HepG2 (cell line): ENCODE measurements around the gene B3GALNT2. TPM values are rescaled to one million over a fixed set of nuclear protein-coding genes. Genes with fewer than 3 reads are reported as not detected.

Experiments used
- ARID5B ChIP-seq: IDR thresholded peaks from 2 replicates; pipeline ENCODE4 v1.4.0; 2020; ENCODE audit warnings: mild to moderate bottlenecking, missing genetic modification reagents
- CBX1 ChIP-seq: IDR thresholded peaks from one replicate; pipeline ENCODE4 v1.6.1; 2016; ENCODE audit warnings: antibody characterized with exemption, low read depth
- E2F5 ChIP-seq: sonication (generic); formaldehyde crosslinking; conservative IDR thresholded peaks from 2 replicates; pipeline ENCODE4 v1.4.0; 2020; ENCODE audit warnings: missing genetic modification reagents
- ELF3 ChIP-seq: IDR thresholded peaks from 2 replicates; pipeline ENCODE4 v1.6.1; 2016; ENCODE audit warnings: missing genetic modification reagents, missing compliant biosample characterization
- FOXA3 ChIP-seq: IDR thresholded peaks from 2 replicates; pipeline ENCODE4 v1.6.1; 2016; ENCODE audit warnings: missing genetic modification reagents, missing compliant biosample characterization
- HDAC2 ChIP-seq: sonication (generic); formaldehyde crosslinking; IDR thresholded peaks from 2 replicates; pipeline ENCODE4 v1.4.0; 2020; ENCODE audit warnings: missing genetic modification reagents
- HIVEP1 ChIP-seq: sonication (generic); formaldehyde crosslinking; IDR thresholded peaks from 2 replicates; pipeline ENCODE4 v1.4.0; 2020; ENCODE audit warnings: mild to moderate bottlenecking, missing genetic modification reagents
- LCORL ChIP-seq, 2 experiments: fragments of 450-650 bp in 1 of 2; sonication (generic) in 1 of 2; formaldehyde crosslinking in 1 of 2; IDR thresholded peaks; 2 replicates each; pipeline versions ENCODE4 v1.5.0 to v1.6.1; 2017 to 2020; ENCODE audit warnings: antibody characterized with exemption in 1 of 2, missing genetic modification reagents in 1 of 2
- PITX1 ChIP-seq: sonication (generic); formaldehyde crosslinking; IDR thresholded peaks from 2 replicates; pipeline ENCODE4 v1.5.1; 2020; ENCODE audit warnings: mild to moderate bottlenecking, missing genetic modification reagents
- SKIL ChIP-seq: sonication (generic); formaldehyde crosslinking; IDR thresholded peaks from 2 replicates; pipeline ENCODE4 v1.8.0; 2022; ENCODE audit warnings: missing genetic modification reagents, mild to moderate bottlenecking, moderate library complexity, borderline replicate concordance
- SNRNP70 ChIP-seq: fragments of 200-400 bp; formaldehyde crosslinking; IDR thresholded peaks from 2 replicates; pipeline ENCODE4 v1.6.1; 2017; ENCODE audit warnings: mild to moderate bottlenecking, low read depth, low read length, moderate library complexity
- SOX13 ChIP-seq, 3 experiments: fragments of 450-650 bp in 1 of 3; sonication (generic) in 1 of 3; formaldehyde crosslinking in 1 of 3; IDR thresholded peaks in 2 of 3; conservative IDR thresholded peaks in 1 of 3; 2 replicates each; pipeline versions ENCODE4 v1.5.0 to v1.6.1; 2016 to 2020; ENCODE audit warnings: antibody characterized with exemption in 1 of 3, mild to moderate bottlenecking in 1 of 3, missing compliant biosample characterization in 1 of 3, missing genetic modification reagents in 1 of 3, moderate library complexity in 1 of 3
- SOX6 ChIP-seq, 2 experiments: fragments of 450-650 bp in 1 of 2; sonication (generic) in 1 of 2; formaldehyde crosslinking in 1 of 2; IDR thresholded peaks; 2 replicates each; pipeline versions ENCODE4 v1.4.0 to v1.6.1; 2017 to 2020; ENCODE audit warnings: antibody characterized with exemption in 1 of 2, mild to moderate bottlenecking in 1 of 2, missing genetic modification reagents in 1 of 2
- TEAD3 ChIP-seq: optimal IDR thresholded peaks from 2 replicates; pipeline ENCODE3; 2016; ENCODE audit warnings: borderline replicate concordance
- THAP11 ChIP-seq: IDR thresholded peaks from 2 replicates; pipeline ENCODE4 v1.6.1; 2016; ENCODE audit warnings: missing biosample characterization, missing genetic modification reagents
- ZFY ChIP-seq: sonication (generic); formaldehyde crosslinking; IDR thresholded peaks from 2 replicates; pipeline ENCODE4 v1.4.0; 2020; ENCODE audit warnings: missing genetic modification reagents
- ZMYM3 ChIP-seq: sonication (generic); formaldehyde crosslinking; IDR thresholded peaks from 2 replicates; pipeline ENCODE4 v1.5.1; 2020; ENCODE audit warnings: mild to moderate bottlenecking, missing genetic modification reagents
- ZNF546 ChIP-seq: sonication (generic); formaldehyde crosslinking; conservative IDR thresholded peaks from 2 replicates; pipeline ENCODE4 v1.8.1; 2023; ENCODE audit warnings: mild to moderate bottlenecking, missing genetic modification reagents
- ZNF780A ChIP-seq: sonication (generic); formaldehyde crosslinking; IDR thresholded peaks from 2 replicates; pipeline ENCODE4 v1.8.0; 2022; ENCODE audit warnings: mild to moderate bottlenecking, missing genetic modification reagents, moderate library complexity
- ZNF879 ChIP-seq: sonication (generic); formaldehyde crosslinking; IDR thresholded peaks from 2 replicates; pipeline ENCODE4 v1.8.1; 2023; ENCODE audit warnings: missing genetic modification reagents
- polyA plus RNA-seq, 8 experiments: library from polyadenylated mRNA; depleted of rRNA in 3 of 8; stranded (reverse) in 7 of 8; unstranded in 1 of 8; fragments of >200 nt; fragmentation: Illumina TruSeq in 4 of 8; extraction: Trizol in 4 of 8; gene quantifications; 2 replicates each; pipeline versions ENCODE4 v1.2.1 to v1.2.3, GENCODE V29; 2011 to 2016; ENCODE audit warnings: low read depth in 4 of 8, missing spikeins in 1 of 8, mixed read lengths in 1 of 8; ENCODE audit not compliant: insufficient read depth in 1 of 8
- total RNA-seq, 5 experiments: library from RNA; depleted of rRNA; stranded (reverse); fragments of >200 nt; fragmentation: Illumina TruSeq; extraction: Trizol; gene quantifications; 2 replicates each; pipeline ENCODE4 v1.2.3, GENCODE V29; 2016; ENCODE audit warnings: low read depth in 1 of 5

The B3GALNT2 gene
- total and polyA plus RNA-seq, 2 of the 13 experiments (the other 11 are each of a cell fraction or from before 2014, with no cell fraction given) = 16.5 to 28.9 TPM

GRCh38 chr1:235411489-235412486 is 92.5 kb downstream of the B3GALNT2 start (continued):
- TF ChIP-seq E2F5 (no peak), ZFY (peak; percentile 41; the same call in 1 of the 2 replicates), SNRNP70 (no peak), FOXA3 (CRISPR knock-in tag) (peak; percentile 88), ZMYM3 (CRISPR knock-in tag) (peak; percentile 91), ZNF546 (no peak), TEAD3 (CRISPR knock-in tag) (peak; percentile 83), ZNF879 (CRISPR knock-in tag) (no peak), CBX1 (peak; percentile 42), ELF3 (CRISPR knock-in tag) (peak; percentile 77), SKIL (peak; percentile 93), ZNF780A (CRISPR knock-in tag) (no peak), SOX6 (IDR thresholded peaks at IDR 0.05) (no peak), SOX6 (CRISPR knock-in tag; IDR thresholded peaks at IDR 0.05) (peak; percentile 65), ARID5B (CRISPR knock-in tag) (peak; percentile 83), HDAC2 (CRISPR knock-in tag) (peak; percentile 78; the same call in 1 of the 2 replicates), LCORL (IDR thresholded peaks at IDR 0.05) (no peak), LCORL (CRISPR knock-in tag; IDR thresholded peaks at IDR 0.05) (peak; percentile 67; the same call in 1 of the 2 replicates), PITX1 (CRISPR knock-in tag) (peak; percentile 57; the same call in 1 of the 2 replicates), HIVEP1 (no peak), SOX13 (IDR thresholded peaks at IDR 0.05) (no peak), SOX13 (CRISPR knock-in tag; conservative IDR thresholded peaks at IDR 0.05 in 1 of 2, IDR thresholded peaks at IDR 0.05 in 1 of 2) (peak in 1 of 2 experiments; percentile 67; a peak in 2 of 4 replicates), THAP11 (peak; percentile 52; the same call in 1 of the 2 replicates)
